Stimulated activated CD4-positive, alpha-beta T cell treated with anti-CD3 and anti-CD28 coated beads, Interleukin-12 subunit alpha, Interleukin-12 subunit beta, amount 100 ng/mL, for 4 hours (primary cell): ENCODE measurements around the gene RNF222.
"Not testable (repeated sequence)": the region's sequence is repeated elsewhere in the genome, so short reads cannot be mapped to it uniquely, and the experiment has no call there.

Experiments
- DNase-seq: peaks from one replicate; pipeline ENCODE4 v3.0.0-alpha.2; 2020

The RNF222 gene

GRCh38 chr17:8409966-8410882, 12.6 kb upstream of the RNF222 start:
- peak; percentile 77 for DNase-seq

- no peak for DNase-seq
Observed at GRCh38 chr17:8408371-8408770, 10.7 kb upstream of the RNF222 start.

DNA sequence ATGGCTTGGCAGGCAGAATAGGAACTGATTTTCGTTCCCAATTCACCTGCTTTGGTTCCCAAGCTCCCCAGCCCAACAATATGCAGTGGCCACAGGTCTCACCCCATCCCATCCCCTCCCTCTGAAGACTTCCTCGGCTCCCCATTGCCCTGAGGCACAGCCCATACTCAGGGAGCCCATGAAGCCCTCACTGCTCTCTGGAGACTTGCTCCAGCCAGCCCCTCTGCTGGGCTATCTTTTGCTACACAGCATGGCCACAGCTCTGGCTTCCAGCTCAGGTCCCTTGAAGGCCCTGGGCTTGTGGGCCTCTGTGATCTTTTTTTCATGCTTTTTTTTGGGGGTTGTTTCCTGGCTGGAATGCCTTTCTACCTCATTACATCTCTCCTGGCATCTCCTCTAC, 8.5 kb upstream of the RNF222 start:
- no peak for DNase-seq

DNA sequence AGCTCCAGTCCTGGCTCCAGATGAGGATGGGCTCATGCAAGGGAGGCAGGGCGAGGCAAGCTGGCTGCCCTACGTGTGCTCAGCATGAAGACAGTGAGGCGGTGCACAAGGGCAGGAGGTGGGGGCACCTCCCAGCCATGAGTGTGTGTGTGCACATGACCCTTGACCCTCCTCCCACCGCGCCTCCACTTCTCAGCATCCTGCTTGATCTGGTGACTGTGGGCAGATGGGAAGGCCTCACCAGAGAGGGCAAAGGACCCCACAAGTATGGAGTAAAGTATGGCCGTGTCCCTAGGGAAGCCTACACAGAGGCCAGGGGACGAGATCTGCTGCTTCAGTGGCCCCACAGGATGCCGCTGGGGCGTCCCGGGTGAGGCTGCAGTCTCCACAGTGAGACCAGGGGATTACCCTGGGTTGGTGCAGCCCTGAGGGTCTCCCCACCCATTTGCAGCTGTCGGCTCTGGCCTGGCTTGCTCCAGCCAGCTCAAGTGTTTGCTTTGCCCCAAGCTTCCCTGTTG, 7.9 kb upstream of the RNF222 start:
- DNase-seq: no peak

DNA sequence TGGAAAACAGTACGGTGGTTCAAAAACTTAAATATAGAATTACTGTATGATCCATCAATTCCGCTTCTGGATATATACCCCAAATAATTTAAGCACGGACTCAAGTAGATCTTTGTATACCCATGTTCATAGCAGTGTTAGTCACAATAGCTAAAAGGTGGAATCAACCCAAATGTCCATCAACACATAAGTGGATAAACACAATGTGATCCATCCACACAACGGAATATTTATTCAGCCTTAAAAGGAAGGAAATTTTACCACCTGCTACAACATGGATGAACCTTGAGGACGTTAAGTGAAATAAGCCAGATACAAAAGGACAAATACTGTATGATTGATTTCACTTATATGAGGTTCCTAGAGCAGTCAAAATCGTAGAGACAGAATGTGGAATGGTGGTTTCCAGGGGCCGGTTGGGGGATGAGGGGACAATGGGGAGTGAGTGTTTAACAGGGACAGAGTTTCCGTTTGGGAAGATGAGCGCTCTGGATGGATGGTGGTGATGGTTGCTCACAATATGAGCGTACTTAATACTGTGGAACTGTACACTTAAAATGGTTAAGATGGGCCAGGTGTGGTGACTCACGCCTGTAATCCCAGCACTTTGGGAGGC, 5.4 kb upstream of the RNF222 start:
- no peak for DNase-seq

- no peak for DNase-seq
Observed at GRCh38 chr17:8401107-8401506, 3.5 kb upstream of the RNF222 start.

DNA sequence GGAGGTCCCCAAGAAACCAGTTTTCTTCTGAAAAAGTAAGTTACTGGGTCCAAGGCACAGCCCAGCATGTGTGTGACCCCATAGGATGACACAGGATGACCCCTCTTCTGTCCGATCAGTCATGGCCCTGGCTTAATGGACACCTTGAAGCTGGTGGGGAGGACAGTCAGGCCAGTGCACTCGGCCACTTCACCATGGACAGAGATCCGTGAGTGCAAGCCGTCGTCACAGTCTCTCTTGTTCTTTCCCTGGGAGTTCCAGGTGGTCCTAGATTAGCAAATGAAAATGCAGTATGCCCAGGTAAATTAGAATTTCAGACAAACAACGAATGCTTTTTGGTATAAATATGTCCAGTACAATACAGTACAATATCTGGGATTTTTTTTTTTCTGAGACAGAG, 1.4 kb upstream of the RNF222 start:
- no peak for DNase-seq

GRCh38 chr17:8394497-8394896, 3.1 kb downstream of the RNF222 start:
- DNase-seq: not testable (repeated sequence)

DNA sequence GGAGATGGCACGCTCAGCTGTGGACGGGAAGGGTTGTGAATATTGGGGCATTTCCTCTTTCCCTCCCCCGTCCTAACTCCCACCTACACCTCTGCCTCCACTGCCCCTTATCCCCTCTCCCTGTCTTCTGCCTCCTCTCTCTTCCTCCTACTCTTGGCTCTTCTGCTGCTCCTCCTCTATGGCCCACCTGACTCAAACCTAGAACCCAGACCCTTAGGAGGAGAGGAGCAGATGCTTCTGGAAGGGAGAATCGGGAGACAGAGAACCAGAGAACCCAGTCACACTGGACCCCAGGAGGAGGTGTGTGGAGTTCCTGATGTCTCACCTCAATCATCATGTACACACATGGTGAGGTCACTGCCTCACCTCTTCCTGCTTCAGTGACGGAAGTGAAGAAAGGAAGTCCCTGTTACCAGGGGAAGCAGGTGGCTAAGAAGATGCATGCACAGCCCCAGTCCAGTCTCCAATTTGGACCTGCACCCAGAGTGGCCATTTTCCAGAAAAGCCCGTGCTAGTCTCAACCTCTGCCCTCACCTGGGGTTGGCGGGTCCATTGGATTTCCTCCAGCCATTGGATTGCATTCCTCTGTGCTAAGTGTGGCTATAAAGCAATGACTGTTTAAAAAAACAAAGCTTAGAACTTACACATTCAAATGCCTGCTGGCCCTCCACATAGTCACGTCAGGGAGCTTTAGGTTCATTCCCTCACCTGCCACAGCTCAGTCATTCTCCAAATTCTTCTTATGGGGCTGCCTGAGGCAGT, 4.0 kb downstream of the RNF222 start:
- DNase-seq: no peak

- DNase-seq: no peak
Observed at GRCh38 chr17:8392674-8393469, 4.8 kb downstream of the RNF222 start.

GRCh38 chr17:8392274-8392673, 5.4 kb downstream of the RNF222 start:
- DNase-seq: no peak

- no peak for DNase-seq
Observed at GRCh38 chr17:8391711-8392110, 5.9 kb downstream of the RNF222 start.

DNA sequence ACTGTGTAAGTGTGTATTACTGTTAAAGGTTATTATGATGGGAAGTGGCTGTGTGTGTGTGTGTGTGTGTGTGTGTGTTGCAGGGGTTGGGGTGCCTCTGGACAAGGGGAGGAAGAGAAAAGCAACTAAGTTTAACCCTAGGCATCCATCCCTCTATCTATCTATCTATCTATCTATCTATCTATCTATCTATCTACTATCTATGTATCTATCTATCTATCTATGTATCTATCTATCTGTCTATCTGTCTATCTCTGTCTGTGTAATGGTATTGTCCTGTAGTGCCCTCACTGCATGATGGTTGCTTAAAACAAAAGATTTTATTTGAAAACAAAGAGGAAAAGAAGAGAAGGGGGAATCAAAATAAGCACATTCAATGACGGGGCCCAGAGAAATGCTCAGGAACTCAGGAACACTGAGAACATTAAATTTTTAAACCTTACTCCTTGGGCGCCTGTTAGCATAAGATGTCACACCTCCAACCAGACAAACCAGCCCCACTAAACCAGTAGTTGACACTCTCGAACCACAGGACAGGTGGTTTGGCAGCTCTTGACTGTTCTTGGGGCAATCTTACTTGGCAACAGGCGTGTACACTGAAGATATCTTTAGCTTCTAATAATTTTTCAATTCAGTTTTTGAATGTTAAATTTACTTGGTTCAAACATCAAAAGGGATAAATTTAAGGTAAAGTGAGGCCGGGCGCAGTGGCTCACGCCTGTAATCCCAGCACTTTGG, 9.5 kb downstream of the RNF222 start:
- DNase-seq: no peak

DNA sequence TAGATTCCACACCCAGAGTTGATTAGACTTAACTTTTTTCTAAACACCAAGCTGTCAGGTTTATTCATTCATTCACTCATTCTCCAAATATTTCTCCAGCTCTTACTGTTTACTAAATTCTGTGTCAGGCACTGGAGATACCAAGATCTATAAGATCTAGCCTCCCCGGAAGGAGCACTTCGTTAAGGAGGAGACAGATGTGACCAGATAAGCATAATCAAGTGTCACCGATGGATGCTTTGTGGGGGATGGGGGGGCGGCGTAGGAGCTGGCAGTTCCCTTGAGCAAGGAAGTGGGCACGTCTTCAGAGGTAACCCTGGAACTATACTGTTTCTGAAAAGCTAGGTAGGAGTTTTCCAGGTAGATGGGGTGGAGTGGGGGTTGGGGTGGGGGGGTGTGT, 10.8 kb downstream of the RNF222 start:
- DNase-seq: no peak

DNA sequence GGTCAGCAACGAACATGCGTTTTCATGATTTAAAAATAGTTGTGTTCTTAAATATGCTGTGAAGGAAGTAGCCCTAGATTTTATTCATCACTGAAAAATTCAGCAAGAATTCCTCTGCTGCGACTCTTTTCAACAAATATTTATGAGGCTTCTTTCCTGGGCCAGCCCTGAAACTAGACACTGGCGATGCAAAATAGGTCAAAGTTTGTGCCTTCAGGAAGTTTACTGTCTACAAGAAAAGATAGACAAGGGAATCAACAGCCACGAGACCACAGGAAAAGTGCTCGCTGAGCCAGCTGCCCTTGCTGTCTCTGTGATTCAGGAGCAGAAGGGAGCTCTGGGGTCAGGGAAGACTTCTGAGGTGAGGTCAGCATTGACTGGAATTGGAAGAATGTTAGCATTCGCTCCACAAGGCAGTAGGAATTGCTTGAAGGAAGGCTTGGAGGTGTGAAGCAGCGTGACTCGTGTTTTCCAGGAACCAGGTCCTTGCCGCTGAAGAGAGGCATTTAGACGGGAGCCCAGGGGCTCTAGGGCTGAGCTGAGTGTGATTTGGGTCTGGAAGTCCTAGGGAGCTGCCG, 12.7 kb downstream of the RNF222 start:
- no peak for DNase-seq

GRCh38 chr17:8383143-8383822, 14.3 kb downstream of the RNF222 start, which contains the start of gene RPL26:
TSS of gene RPL26 (minus strand) at chr17:8383193. CDS start at chr17:8382310, 883 bp downstream.
- DNase-seq: peak; percentile 86

DNA sequence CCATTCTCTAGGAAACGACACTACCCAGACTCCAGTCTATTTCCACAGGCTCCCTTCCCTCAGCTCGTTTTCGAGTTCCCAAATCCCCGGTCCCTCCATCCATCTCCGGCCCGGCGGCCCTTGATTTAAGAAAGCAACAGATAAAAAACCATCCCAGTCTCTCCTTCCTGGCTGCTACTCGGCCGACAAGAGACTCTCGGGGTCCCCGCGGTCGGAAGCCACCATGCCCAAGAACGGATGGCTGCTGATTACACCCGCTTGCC, 14.8 kb downstream of the RNF222 start:
- DNase-seq: no peak

GRCh38 chr17:8382052-8382879, 15.4 kb downstream of the RNF222 start:
- no peak for DNase-seq

GRCh38 chr17:8380049-8380448, 17.6 kb downstream of the RNF222 start:
- no peak for DNase-seq

GRCh38 chr17:8378117-8378516, 19.5 kb downstream of the RNF222 start:
- not testable (repeated sequence) for DNase-seq
